ENCODE results near the gene PAOX.
"Not testable (repeated sequence)": the region's sequence is repeated elsewhere in the genome, so short reads cannot be mapped to it uniquely, and the experiment has no call there.

PAOX gene

DNA sequence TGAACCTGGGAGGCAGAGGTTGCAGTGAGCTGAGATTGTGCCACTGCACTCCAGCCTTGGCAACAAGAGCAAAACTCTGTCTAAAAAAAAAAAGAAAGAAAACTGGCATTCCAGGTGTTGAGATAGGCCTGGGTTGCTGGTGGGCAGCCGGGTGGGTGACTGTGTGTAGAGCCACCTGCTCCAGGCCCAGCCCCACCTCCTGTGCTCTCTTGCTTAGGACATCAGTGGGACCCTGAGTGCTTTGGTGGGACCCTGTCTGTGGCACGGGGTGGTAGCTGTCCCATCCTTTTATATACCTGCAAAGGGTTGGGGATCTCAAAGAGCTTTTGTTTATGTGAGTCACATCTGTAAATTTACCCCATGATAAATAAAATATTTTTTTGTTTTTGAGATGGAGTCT, 6.2 kb downstream of the PAOX start:
- in situ Hi-C loops (cut with MboI; ENCODE audit: low sequenced_read_pairs, unreplicated experiment): no loop called here
- DNase-seq (ENCODE audit: low spot score): no peak
- no peak for TF ChIP-seq CTCF (IDR thresholded peaks at IDR 0.05; ENCODE audit: borderline replicate concordance, control extremely low read depth, extremely low read depth, insufficient read depth, missing control alignments)

DNA sequence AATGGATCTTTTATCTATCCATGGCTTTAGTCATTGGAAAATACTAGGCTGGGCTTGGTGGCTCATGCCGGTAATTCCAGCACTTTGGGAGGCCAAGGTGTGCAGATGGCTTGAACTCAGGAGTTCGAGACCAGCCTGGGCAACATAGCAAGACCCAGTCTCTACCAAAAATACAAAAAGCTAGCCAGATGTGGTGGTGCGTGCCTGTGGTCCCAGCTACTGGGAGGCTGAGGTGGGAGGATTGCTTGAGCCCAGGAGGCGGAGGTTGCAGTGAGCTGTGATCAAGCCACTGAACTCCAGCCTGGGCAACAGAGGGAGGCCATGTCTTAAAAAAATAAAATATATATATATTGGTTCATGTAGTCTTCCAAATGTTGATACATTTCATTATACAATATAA, 7.9 kb downstream of the PAOX start:
- DNase-seq (ENCODE audit: low spot score); in situ Hi-C loops (cut with MboI; ENCODE audit: low sequenced_read_pairs, unreplicated experiment): not testable (repeated sequence)

DNA sequence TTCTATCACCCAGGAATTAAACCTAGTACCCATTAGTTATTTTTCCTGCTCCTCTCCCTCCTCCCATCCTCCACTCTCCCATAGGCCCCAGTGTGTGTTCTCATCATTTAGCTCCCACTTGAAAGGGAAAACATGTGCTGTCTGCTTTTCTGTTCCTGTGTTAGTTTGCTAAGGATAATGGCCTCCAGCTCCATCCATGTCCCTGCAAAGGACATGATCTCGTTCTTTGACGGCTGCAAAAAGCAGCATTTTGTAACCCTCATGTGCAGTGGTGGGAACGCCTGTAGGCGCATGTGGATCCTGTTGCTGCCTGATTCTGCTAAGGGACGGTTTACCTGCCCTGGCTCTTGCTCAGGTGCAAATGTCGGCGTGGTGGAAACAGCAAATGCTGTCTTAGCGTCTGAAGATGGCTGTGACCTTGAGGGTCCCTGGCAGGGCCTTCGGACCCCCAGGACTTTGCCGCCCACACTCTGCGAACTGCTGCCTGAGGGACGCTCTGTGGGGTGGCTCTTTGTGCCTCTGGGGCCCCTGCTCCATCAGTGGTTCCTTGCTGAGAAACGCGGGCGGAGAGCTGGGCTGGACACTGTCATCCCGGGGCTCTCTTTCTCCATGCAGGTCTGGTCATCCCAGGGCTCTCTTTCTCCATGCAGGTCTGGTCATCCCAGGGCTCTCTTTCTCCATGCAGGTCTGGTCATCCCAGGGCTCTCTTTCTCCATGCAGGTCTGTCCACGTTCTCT, 9.3 kb downstream of the PAOX start:
- DNase-seq (ENCODE audit: low spot score): no peak
- in situ Hi-C loops (cut with MboI; ENCODE audit: low sequenced_read_pairs, unreplicated experiment): no loop called here
- no peak for TF ChIP-seq CTCF (IDR thresholded peaks at IDR 0.05; ENCODE audit: borderline replicate concordance, control extremely low read depth, extremely low read depth, insufficient read depth, missing control alignments)

- DNase-seq (ENCODE audit: low spot score): peak; percentile 88
These were observed 10.1 kb downstream of the PAOX start for GRCh38 chr10:133388973-133389818.

GRCh38 chr10:133390597-133391248, 11.7 kb downstream of the PAOX start:
- in situ Hi-C loops (cut with MboI; ENCODE audit: low sequenced_read_pairs, unreplicated experiment): no loop called here
- no peak for TF ChIP-seq CTCF (IDR thresholded peaks at IDR 0.05; ENCODE audit: borderline replicate concordance, control extremely low read depth, extremely low read depth, insufficient read depth, missing control alignments)
- DNase-seq (ENCODE audit: low spot score): no peak

More at GRCh38 chr10:133388973-133389818, 10.1 kb downstream of the PAOX start:
- in situ Hi-C loops (cut with MboI; ENCODE audit: low sequenced_read_pairs, unreplicated experiment): no loop called here
- TF ChIP-seq CTCF (IDR thresholded peaks at IDR 0.05; ENCODE audit: borderline replicate concordance, control extremely low read depth, extremely low read depth, insufficient read depth, missing control alignments): no peak

GRCh38 chr10:133391249-133391635, 12.2 kb downstream of the PAOX start:
- in situ Hi-C loops (cut with MboI; ENCODE audit: low sequenced_read_pairs, unreplicated experiment): no loop called here
- TF ChIP-seq CTCF (IDR thresholded peaks at IDR 0.05; ENCODE audit: borderline replicate concordance, control extremely low read depth, extremely low read depth, insufficient read depth, missing control alignments): no peak
- DNase-seq (ENCODE audit: low spot score): no peak

Data from GM13976 (cell line).